ENCODE measurements around the gene PCDHGB7.
A peak's percentile ranks its signal among the peaks of the same experiment; 100 is the strongest.
"Not testable (repeated sequence)": the region's sequence is repeated elsewhere in the genome, so short reads cannot be mapped to it uniquely, and the experiment has no call there.

The PCDHGB7 gene

GRCh38 chr5:141375444-141376155 lies 41.9 kb upstream of the PCDHGB7 start:
- peak; percentile 9 for TF ChIP-seq CTCF (conservative IDR thresholded peaks at IDR 0.05; ENCODE audit: control insufficient read depth, insufficient read depth, low read depth, low read length)
- H3K4me3 ChIP-seq (ENCODE audit: control insufficient read depth, low read depth, low read length); DNase-seq (ENCODE audit: low read depth): not testable (repeated sequence)

GRCh38 chr5:141382469-141383294 lies 34.8 kb upstream of the PCDHGB7 start, which contains the start of gene PCDHGA7:
Gene PCDHGA7 (plus strand): TSS chr5:141382742. CDS start chr5:141382900, 158 bp downstream.
- H3K4me3 ChIP-seq (ENCODE audit: control insufficient read depth, low read depth, low read length), result peak within 1 kb of the TSS; percentile 57
- peak; percentile 54 for DNase-seq (ENCODE audit: low read depth)
- peak; percentile 60 for TF ChIP-seq CTCF (conservative IDR thresholded peaks at IDR 0.05; ENCODE audit: control insufficient read depth, insufficient read depth, low read depth, low read length)

GRCh38 chr5:141383345-141383744 lies 34.1 kb upstream of the PCDHGB7 start:
- no peak for TF ChIP-seq CTCF (conservative IDR thresholded peaks at IDR 0.05; ENCODE audit: control insufficient read depth, insufficient read depth, low read depth, low read length)
- H3K4me3 ChIP-seq (ENCODE audit: control insufficient read depth, low read depth, low read length), result peak overlapping the region; percentile 57
- no peak for DNase-seq (ENCODE audit: low read depth)

GRCh38 chr5:141384471-141385267 lies 32.8 kb upstream of the PCDHGB7 start:
- TF ChIP-seq CTCF (conservative IDR thresholded peaks at IDR 0.05; ENCODE audit: control insufficient read depth, insufficient read depth, low read depth, low read length), result no peak
- DNase-seq (ENCODE audit: low read depth), result no peak
- H3K4me3 ChIP-seq (ENCODE audit: control insufficient read depth, low read depth, low read length), result no peak overlapping the region

- TF ChIP-seq CTCF (conservative IDR thresholded peaks at IDR 0.05; ENCODE audit: control insufficient read depth, insufficient read depth, low read depth, low read length), result peak; percentile 55
- peak within 1 kb of the TSS; percentile 44 for H3K4me3 ChIP-seq (ENCODE audit: control insufficient read depth, low read depth, low read length)
- DNase-seq (ENCODE audit: low read depth), result peak; percentile 55
Observed at GRCh38 chr5:141387557-141388311, 29.7 kb upstream of the PCDHGB7 start, which contains the start of gene PCDHGB4. Gene PCDHGB4 (plus strand): TSS chr5:141387698. CDS start chr5:141387885, 187 bp downstream.

Measured in fibroblast of mammary gland (primary cell).